H9 (cell line): ENCODE results near the gene HOXB6. TPM values are rescaled to one million over a fixed set of nuclear protein-coding genes. Genes with fewer than 3 reads are reported as not detected.

Experiments used
- DNase-seq: peaks from one replicate; pipeline ENCODE4 v3.0.0-alpha.2; 2017
- H2AFZ ChIP-seq: one replicate; pipeline ENCODE4 v1.6.1; 2013; ENCODE audit warnings: mild to moderate bottlenecking, low read length, control low read depth, moderate library complexity
- H2AK5ac ChIP-seq: 2 replicates; pipeline ENCODE4 v1.6.1; 2013; ENCODE audit warnings: low read length, control low read depth, mixed read lengths; ENCODE audit not compliant: insufficient read length
- H2BK120ac ChIP-seq: one replicate; pipeline ENCODE4 v1.6.1; 2013; ENCODE audit warnings: low read depth, mild to moderate bottlenecking, low read length, control low read depth, inconsistent platforms; ENCODE audit not compliant: poor library complexity, severe bottlenecking
- H2BK12ac ChIP-seq: 2 replicates; pipeline ENCODE4 v1.6.1; 2013; ENCODE audit warnings: low read length, control low read depth, mixed read lengths, low read depth; ENCODE audit not compliant: insufficient read length
- H2BK15ac ChIP-seq: 2 replicates; pipeline ENCODE4 v1.6.1; 2013; ENCODE audit warnings: low read depth, low read length, control low read depth
- H2BK20ac ChIP-seq: one replicate; pipeline ENCODE4 v1.6.1; 2013; ENCODE audit warnings: low read depth, mild to moderate bottlenecking, low read length, control low read depth, inconsistent platforms; ENCODE audit not compliant: poor library complexity, severe bottlenecking
- H2BK5ac ChIP-seq: 2 replicates; pipeline ENCODE4 v1.6.1; 2013; ENCODE audit warnings: low read length, control low read depth, mixed read lengths; ENCODE audit not compliant: insufficient read length
- H3K14ac ChIP-seq: 2 replicates; pipeline ENCODE4 v1.6.1; 2013; ENCODE audit warnings: low read length, control low read depth; ENCODE audit not compliant: insufficient read depth
- H3K18ac ChIP-seq: 2 replicates; pipeline ENCODE4 v1.6.1; 2013; ENCODE audit warnings: low read depth, mild to moderate bottlenecking, mixed read lengths, low read length, control low read depth; ENCODE audit not compliant: insufficient read length
- H3K23ac ChIP-seq: 2 replicates; pipeline ENCODE4 v1.6.1; 2013; ENCODE audit warnings: low read length, control low read depth, mixed read lengths, low read depth; ENCODE audit not compliant: insufficient read length
- H3K23me2 ChIP-seq: 2 replicates; pipeline ENCODE4 v1.6.1; 2013; ENCODE audit warnings: low read depth, mild to moderate bottlenecking, mixed read lengths, low read length, control low read depth; ENCODE audit not compliant: insufficient read length, poor library complexity, severe bottlenecking
- H3K27ac ChIP-seq: 2 replicates; pipeline ENCODE4 v1.5.1; 2013; ENCODE audit warnings: low read length, control low read depth, mixed read lengths, low read depth; ENCODE audit not compliant: insufficient read length
- H3K27me3 ChIP-seq: 2 replicates; pipeline ENCODE4 v1.6.1; 2013; ENCODE audit warnings: low read length, control low read depth, inconsistent platforms; ENCODE audit not compliant: insufficient read depth
- H3K4ac ChIP-seq: 2 replicates; pipeline ENCODE4 v1.6.1; 2013; ENCODE audit warnings: low read depth, mild to moderate bottlenecking, control low read depth, inconsistent platforms, low read length, moderate library complexity
- H3K4me1 ChIP-seq: 2 replicates; pipeline ENCODE4 v1.6.1; 2013; ENCODE audit warnings: low read length, control low read depth, inconsistent platforms; ENCODE audit not compliant: insufficient read depth
- H3K4me2 ChIP-seq: 2 replicates; pipeline ENCODE4 v1.6.1; 2013; ENCODE audit warnings: low read length, control low read depth, mixed read lengths; ENCODE audit not compliant: insufficient read length, insufficient read depth
- H3K56ac ChIP-seq: 2 replicates; pipeline ENCODE4 v1.6.1; 2013; ENCODE audit warnings: low read depth, mild to moderate bottlenecking, mixed read lengths, low read length, control low read depth; ENCODE audit not compliant: insufficient read length
- H3K79me1 ChIP-seq: 2 replicates; pipeline ENCODE4 v1.6.1; 2013; ENCODE audit warnings: low read depth, mild to moderate bottlenecking, moderate library complexity, low read length, control low read depth, inconsistent platforms; ENCODE audit not compliant: insufficient read depth, poor library complexity, severe bottlenecking
- H3K79me2 ChIP-seq: 2 replicates; pipeline ENCODE4 v1.6.1; 2013; ENCODE audit warnings: low read length, control low read depth, inconsistent platforms; ENCODE audit not compliant: insufficient read depth
- H3K9ac ChIP-seq: 2 replicates; pipeline ENCODE4 v1.6.1; 2013; ENCODE audit warnings: low read length, control low read depth, mixed read lengths; ENCODE audit not compliant: insufficient read length; ENCODE audit errors: extremely low read depth
- H3K9me3 ChIP-seq: one replicate; pipeline ENCODE4 v1.6.1; 2013; ENCODE audit warnings: low read depth, low read length, inconsistent platforms; ENCODE audit not compliant: control insufficient read depth
- H3T11ph ChIP-seq: one replicate; pipeline ENCODE4 v1.6.1; 2013; ENCODE audit warnings: mild to moderate bottlenecking, low read length, control low read depth, inconsistent platforms
- H4K20me1 ChIP-seq: one replicate; pipeline ENCODE4 v1.6.1; 2013; ENCODE audit not compliant: control insufficient read depth, insufficient read length, insufficient read depth
- H4K5ac ChIP-seq: 2 replicates; pipeline ENCODE4 v1.6.1; 2013; ENCODE audit warnings: low read depth, mild to moderate bottlenecking, mixed read lengths, low read length, control low read depth; ENCODE audit not compliant: insufficient read length
- H4K8ac ChIP-seq: replicated peaks from 2 replicates; pipeline ENCODE4 v1.6.1; 2013; ENCODE audit warnings: low read length, control low read depth, mixed read lengths, low read depth; ENCODE audit not compliant: insufficient read length
- H4K91ac ChIP-seq: 2 replicates; pipeline ENCODE4 v1.6.1; 2013; ENCODE audit warnings: low read depth, mild to moderate bottlenecking, moderate library complexity, mixed read lengths, low read length, control low read depth; ENCODE audit not compliant: insufficient read length
- H3K27ac Mint-ChIP-seq, 3 experiments: 2 replicates in 2 of 3; 3 replicates in 1 of 3; pipeline ENCODE4 v1.8.0; 2020 to 2021; ENCODE audit warnings: mixed read lengths in 3 of 3, mild to moderate bottlenecking in 1 of 3, moderate library complexity in 1 of 3
- H3K27me3 Mint-ChIP-seq: 2 replicates; pipeline ENCODE4 v1.8.0; 2021; ENCODE audit warnings: low read depth, mild to moderate bottlenecking, moderate library complexity, mixed read lengths
- H3K36me3 Mint-ChIP-seq, 3 experiments: 2 replicates in 2 of 3; 3 replicates in 1 of 3; pipeline ENCODE4 v1.8.0; 2020 to 2021; ENCODE audit warnings: low read depth in 3 of 3, mixed read lengths in 3 of 3; ENCODE audit not compliant: insufficient read depth in 1 of 3
- H3K4me1 Mint-ChIP-seq, 2 experiments: 2 replicates each; pipeline ENCODE4 v1.8.0; 2020; ENCODE audit warnings: mixed read lengths in 2 of 2
- H3K4me3 Mint-ChIP-seq, 2 experiments: 2 replicates in 1 of 2; 3 replicates in 1 of 2; pipeline ENCODE4 v1.8.0; 2020 to 2021; ENCODE audit warnings: mild to moderate bottlenecking in 2 of 2, mixed read lengths in 2 of 2, moderate library complexity in 1 of 2
- H3K9me3 Mint-ChIP-seq, 2 experiments: 2 replicates in 1 of 2; 3 replicates in 1 of 2; pipeline ENCODE4 v1.8.0; 2020; ENCODE audit warnings: mild to moderate bottlenecking in 2 of 2, mixed read lengths in 2 of 2, moderate library complexity in 1 of 2
- CTCF ChIP-seq: fragments of 200-600 bp; sonication (generic); conservative IDR thresholded peaks from 3 replicates; pipeline ENCODE4 v1.8.0; 2021; ENCODE audit warnings: antibody characterized with exemption, mild to moderate bottlenecking
- WGBS: extraction: QIAGEN DNeasy Blood & Tissue Kit; methylation state at CpG from one replicate; pipeline ENCODE4 v1.1.7; 2013; ENCODE audit warnings: missing lambda C conversion rate, low lambda C conversion rate, mixed read lengths; ENCODE audit not compliant: insufficient read length; ENCODE audit errors: extremely low coverage; 5-methylcytosine and 5-hydroxymethylcytosine counted together
- total RNA-seq: library from RNA; stranded (reverse); gene quantifications from 2 replicates; pipeline ENCODE4 v1.2.1, GENCODE V29; 2021

Gene HOXB6
- total RNA-seq, 1 experiment from 2014 or later, result not detected

GRCh38 chr17:48558057-48558830 lies 46.5 kb downstream of the HOXB6 start:
- no peak overlapping the region for H3K4me2 ChIP-seq
- no peak overlapping the region for H3K9ac ChIP-seq
- peaks cover 0 to 2% (median 0%) of the 10 kb centered on the region in 3 experiments; a peak in 2 of 7 replicates for H3K36me3 Mint-ChIP-seq
- H3K14ac ChIP-seq, result no peak overlapping the region
- WGBS, result no CpG with 5 or more reads among the region's 13 CpGs
- no peak overlapping the region for H3K23ac ChIP-seq
- H4K20me1 ChIP-seq, result no peaks in the 10 kb centered on the region
- no peak overlapping the region for H2BK5ac ChIP-seq
- no peak overlapping the region for H3K4me3 Mint-ChIP-seq
- H3K9me3 ChIP-seq, result no peaks in the 10 kb centered on the region
- H3K27me3 Mint-ChIP-seq, result peaks cover 99% of the 10 kb centered on the region
- TF ChIP-seq CTCF, result no peak
- no peak overlapping the region for H3K27ac ChIP-seq
- no peak overlapping the region for H3K18ac ChIP-seq
- H2AFZ ChIP-seq, result no peak overlapping the region
- no peaks in the 10 kb centered on the region for H3K79me1 ChIP-seq
- H2BK12ac ChIP-seq, result no peak overlapping the region
- no peak overlapping the region for H3K27ac Mint-ChIP-seq
- no peaks in the 10 kb centered on the region for H3K79me2 ChIP-seq
- no peak overlapping the region for H3K56ac ChIP-seq
- no peak overlapping the region for H4K91ac ChIP-seq
- peaks cover 96% of the 10 kb centered on the region for H3K27me3 ChIP-seq
- no peak overlapping the region for H4K5ac ChIP-seq
- peaks cover 4 to 19% of the 10 kb centered on the region in 2 experiments for H3K4me1 Mint-ChIP-seq
- H2AK5ac ChIP-seq, result no peak overlapping the region
- H3K4me1 ChIP-seq, result no peaks in the 10 kb centered on the region
- no peak overlapping the region for H3T11ph ChIP-seq
- H3K23me2 ChIP-seq, result no peaks in the 10 kb centered on the region
- H4K8ac ChIP-seq, result no peak overlapping the region
- H2BK120ac ChIP-seq, result no peak overlapping the region
- H2BK20ac ChIP-seq, result no peak overlapping the region
- H2BK15ac ChIP-seq, result no peak overlapping the region
- no peak overlapping the region for H3K4ac ChIP-seq
- peaks cover 6 to 9% of the 10 kb centered on the region in 2 experiments; a peak in 2 of 5 replicates for H3K9me3 Mint-ChIP-seq
- DNase-seq, result no peak
